SIG-M5 treated with dmso at 0.1 percent for 504 hours (cell line): Measurements from ENCODE around the gene BICRAL.
"Not testable (repeated sequence)": the region's sequence is repeated elsewhere in the genome, so short reads cannot be mapped to it uniquely, and the experiment has no call there.

ENCODE experiments used
- DNase-seq: peaks from one replicate; lab custom pipeline; 2025; ENCODE audit not compliant: unreplicated experiment; lab: John Stamatoyannopoulos, UW

The BICRAL gene, protein sequence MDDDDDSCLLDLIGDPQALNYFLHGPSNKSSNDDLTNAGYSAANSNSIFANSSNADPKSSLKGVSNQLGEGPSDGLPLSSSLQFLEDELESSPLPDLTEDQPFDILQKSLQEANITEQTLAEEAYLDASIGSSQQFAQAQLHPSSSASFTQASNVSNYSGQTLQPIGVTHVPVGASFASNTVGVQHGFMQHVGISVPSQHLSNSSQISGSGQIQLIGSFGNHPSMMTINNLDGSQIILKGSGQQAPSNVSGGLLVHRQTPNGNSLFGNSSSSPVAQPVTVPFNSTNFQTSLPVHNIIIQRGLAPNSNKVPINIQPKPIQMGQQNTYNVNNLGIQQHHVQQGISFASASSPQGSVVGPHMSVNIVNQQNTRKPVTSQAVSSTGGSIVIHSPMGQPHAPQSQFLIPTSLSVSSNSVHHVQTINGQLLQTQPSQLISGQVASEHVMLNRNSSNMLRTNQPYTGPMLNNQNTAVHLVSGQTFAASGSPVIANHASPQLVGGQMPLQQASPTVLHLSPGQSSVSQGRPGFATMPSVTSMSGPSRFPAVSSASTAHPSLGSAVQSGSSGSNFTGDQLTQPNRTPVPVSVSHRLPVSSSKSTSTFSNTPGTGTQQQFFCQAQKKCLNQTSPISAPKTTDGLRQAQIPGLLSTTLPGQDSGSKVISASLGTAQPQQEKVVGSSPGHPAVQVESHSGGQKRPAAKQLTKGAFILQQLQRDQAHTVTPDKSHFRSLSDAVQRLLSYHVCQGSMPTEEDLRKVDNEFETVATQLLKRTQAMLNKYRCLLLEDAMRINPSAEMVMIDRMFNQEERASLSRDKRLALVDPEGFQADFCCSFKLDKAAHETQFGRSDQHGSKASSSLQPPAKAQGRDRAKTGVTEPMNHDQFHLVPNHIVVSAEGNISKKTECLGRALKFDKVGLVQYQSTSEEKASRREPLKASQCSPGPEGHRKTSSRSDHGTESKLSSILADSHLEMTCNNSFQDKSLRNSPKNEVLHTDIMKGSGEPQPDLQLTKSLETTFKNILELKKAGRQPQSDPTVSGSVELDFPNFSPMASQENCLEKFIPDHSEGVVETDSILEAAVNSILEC

DNA sequence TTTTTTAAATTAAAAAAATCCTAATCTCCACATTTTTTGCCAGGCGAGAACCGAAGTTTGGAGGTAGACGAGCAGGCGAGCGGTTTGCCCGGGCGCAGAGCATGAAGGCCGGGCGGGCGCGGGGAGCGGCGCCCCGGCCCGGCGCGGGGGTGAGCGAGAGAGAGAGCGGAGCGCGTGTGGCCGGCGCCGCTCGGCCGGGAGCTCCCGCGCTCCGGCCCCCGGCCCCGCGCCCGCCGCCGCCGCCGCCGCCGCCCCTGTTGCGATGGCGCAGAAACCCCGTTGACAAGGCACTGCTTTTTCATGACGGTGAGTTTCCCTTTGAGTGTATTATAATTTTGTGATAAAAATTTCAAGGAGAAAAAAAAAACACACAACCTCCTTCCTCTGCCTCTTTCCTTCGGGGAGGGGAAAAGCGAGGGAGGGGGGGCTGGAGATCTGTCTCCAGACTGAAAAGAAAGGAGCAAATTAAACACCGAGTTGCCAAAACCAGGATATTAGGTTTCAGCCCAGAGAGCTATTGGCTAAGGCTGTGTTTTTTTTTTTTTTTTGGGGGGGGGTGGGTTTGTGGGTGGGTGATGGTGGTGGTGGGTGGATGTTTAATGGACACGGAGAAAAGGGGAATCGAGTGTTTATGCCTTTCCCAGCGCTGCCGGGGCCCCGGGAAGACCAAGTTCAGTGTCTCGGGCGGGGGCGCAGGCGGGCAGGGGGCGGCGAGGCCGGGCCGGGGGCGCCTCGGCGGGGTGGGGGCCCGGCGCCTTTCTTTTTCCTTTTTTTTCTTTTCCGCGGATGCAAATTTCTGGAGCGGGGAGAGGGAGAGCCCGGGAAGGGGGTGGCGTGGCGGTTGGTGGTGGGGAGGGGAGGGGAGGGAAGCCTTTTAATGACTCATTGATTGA, at the start of gene BICRAL:
Gene BICRAL, plus strand, starts transcription at position 257 of the 893 bp plus-strand sequence. CDS start 39,971 bp downstream, outside the sequence.
- DNase-seq: peak; percentile 72

DNA sequence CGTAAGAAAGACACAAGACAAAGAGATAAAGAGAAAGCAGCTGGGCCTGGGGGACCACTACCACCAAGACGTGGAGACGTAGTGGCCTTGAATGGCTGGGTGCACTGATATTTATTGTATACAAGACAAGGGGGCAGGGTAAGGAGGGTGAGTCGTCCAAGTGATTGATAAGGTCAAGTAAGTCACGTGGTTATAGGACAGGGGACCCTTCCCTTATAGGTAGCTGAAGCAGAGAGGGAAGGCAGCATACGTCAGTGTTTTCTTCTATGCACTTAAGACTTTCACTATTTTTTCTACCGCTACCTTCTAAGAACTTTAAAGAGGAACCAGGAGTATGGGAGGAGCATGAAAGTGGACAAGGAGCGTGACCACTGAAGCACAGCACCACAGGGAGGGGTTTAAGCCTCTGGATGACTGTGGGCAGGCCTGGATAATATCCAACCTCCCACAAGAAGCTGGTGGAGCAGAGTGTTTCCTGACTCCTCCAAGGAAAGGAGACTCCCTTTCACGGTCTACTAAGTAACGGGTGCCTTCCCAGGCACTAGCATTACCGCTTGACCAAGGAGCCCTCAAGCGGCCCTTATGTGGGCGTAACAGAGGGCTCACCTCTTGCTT, 47.9 kb upstream of the BICRAL start:
- not testable (repeated sequence) for DNase-seq

DNA sequence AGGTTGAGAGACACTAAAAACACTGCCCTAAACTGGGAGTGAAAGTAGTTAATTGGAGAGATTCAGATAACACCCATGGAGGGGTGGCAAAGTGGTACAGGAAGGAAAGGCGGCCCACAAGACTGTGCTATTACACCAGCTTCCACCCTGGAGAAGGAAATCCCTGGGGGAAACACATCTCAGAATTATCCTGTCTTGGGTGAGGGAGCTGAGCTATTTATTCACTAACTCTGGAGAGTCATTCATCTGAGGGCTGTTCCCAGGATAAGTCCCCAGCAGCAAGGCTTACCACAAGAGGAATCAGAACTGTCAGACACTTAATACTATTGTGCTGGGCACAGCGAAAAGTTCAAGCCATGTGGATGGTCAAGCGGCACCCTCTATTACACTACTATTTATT, 45.9 kb upstream of the BICRAL start:
- DNase-seq: no peak

DNA sequence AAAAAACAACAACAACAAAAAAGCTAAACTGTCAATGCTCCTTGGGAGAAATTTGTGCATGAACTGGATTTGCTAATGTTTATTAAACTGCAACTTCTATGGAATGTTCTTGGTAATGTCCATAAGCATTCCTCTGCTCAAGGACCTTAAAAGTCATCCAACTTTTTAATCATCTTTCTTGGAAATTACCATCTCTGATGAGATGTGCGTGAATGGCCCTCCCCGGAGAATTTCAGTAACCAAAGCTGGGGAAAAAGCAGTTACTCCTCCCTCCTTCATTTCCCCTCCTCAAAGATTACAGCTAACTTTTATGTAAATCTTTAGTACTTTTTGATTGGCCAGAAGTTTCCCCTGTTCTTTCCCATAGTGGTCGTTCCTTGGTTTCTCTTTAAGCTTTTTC, 41.1 kb upstream of the BICRAL start:
- no peak for DNase-seq

DNA sequence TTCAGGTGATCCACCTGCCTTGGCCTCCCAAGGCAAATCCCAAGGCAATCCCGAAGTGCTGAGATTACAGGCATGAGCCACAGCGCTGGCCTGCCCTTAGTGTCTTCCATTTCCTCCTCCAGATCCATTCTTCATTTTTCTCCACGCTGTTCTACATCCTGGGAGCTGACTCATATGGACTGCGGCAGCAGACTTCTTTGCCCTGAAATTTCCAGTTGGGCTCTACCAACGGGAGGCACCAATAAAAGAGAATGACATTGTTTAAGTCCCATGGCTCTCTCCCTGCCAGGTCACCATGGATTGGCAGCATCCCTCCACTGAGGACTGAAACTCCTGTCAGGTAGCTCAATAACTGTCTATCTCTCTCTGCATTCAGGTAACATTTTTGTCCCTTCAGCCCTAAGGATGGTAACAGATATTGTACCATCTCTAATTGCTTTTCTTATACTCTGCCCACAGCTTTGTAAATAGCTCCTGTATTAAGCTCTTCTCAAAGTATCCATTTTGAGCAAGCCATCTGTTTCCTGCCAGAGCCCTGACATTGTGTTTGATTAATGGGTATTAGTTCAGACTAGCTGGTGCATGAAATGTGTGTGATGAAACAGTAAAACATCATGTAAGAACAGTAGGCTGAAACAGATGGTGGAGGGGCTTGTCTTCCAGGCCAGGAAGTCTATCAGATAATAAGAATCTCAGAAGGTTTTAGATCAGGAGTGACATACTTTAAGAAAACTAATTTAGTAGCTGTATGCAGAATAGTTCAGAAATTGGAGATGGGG, 39.5 kb upstream of the BICRAL start:
- no peak for DNase-seq

DNA sequence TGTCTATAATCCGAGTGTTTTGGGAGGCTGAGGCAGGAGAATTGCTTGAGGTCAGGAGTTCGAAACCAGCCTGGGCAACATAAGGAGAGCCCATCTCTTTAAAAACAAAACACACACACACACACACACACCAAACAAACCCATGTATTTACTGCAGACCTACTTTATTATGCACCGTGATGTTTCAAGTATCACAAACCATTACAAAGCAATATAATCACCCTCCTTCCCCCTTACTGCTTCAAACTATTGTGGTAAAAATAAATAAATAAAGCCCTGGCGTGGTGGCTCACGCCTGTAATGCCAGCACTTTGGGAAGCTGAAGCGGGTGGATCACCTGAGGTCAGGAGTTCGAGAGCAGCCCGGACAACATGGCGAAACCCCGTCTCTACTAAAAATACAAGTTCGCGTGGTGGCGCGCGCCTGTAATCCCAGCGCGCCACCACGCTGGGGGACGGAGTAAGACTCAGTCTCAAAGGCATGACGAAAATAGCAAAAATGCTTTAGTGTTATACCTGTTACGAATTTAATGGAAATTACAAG, 37.4 kb upstream of the BICRAL start:
- no peak for DNase-seq

DNA sequence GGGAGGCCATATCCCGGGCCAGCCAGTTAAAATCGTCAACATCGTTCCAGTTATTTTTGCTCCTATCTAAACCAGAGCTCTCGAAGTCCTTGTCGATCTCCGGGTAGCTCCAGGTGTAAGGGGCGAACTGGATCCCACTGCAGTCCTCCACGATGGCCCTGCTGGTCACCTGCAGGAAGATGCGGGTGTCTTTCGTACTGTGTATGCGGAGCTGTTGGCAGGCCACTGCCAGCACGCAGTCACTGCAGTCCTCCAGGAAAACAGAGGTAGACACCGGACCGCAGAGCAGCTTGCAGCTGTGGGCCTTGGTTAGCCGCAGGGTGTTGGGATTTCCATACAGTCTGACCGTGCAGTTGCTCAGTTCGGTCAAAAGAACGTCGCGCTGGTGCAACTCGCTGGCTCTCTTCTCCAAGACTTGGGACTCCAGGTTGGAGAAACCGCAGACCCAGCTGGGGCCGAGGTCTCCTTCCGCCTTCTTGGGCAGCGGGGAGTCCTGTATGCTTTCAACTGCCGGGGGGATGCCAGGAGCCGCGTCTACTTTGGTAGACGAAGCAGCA, 36.7 kb upstream of the BICRAL start:
- DNase-seq: peak; percentile 16

DNA sequence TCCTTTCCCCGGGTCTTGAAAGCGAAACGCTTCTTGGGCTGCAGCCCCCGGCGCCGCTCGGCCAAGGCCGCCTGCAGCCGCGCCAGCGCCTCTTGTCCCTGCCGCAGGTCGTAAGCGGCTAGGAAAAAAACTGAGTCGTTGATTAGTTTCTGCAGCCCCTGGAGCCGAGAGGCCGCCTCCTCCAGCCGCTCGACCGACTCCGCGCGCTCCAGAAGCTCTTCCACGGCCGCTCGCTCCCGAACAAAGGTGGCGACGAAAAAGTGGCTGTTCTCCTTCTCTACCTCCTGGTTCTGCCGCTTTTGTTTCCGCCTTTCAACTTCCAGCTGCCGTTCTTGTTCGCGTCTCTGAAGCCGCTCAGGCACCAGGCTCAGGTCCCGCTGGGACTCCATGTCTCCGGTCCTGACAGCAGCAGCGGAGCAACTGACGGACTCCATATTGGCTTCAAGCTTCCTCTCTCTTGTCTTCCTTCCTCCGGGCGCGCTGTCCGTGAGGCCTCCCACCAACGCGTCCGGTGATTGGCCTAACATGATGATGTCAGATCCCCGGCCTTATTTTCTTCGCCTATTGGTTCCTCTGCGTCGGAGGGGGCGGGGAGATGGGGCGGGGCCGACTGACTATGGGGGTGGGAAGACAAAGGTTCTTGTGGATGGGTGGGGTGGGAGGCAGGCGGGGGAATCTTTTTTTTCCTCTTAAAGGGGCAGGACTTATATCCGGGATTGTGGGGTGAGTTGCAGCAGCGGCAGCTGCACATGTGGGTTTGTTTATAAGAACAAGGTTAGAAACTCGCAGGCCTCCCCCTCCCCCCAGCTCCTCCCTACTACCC, 36.0 kb upstream of the BICRAL start, which contains the start of gene TBCC:
Gene TBCC, minus strand, starts transcription at position 464 of the 823 bp plus-strand sequence. Its CDS starts 30 bp downstream, at position 434.
- peak; percentile 98 for DNase-seq

DNA sequence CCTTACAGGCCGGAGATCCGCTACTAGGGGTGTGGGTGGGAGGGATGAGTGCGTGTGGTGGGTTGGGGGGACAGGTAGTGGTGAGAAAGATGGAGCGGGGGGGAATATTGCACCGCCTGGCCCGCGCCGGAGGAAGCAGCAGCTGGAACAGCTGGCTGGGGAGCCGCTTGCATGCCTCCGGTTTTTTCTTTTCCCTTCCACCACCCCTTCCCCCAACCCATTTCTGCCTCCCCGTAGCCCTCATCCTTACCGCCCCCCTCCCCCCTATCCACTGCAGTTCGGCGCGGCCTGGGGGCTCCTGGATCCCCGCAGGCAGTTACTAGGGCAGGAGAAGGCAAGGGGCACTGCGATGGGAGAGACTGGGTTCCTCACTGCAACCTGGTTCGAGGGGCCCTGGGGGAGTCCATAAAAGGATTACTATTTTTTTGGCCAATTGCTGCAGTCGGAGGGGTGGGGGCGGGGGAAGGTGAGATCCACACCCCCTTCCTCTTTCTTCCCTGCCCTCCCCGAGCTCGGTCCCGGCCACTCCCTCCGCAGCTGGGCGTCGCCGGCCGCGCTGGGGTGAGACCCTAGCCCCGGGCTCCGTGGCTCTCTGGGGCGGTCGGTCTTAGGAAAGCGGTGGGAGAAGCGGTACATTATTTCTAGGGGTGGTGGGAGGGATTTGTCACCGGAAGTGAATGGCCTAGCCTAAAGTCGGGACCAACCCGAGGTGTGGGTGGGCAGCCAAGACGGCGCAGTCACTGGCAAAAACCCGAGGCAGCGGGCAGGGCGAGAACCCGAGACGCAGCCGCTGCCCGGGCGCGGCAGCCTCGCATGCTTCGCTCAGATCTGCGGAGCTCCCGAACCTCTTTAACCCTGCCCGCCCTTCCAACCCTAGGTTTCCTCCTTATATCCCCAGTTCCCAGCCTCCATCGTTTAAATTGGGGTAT, 35.1 kb upstream of the BICRAL start:
- DNase-seq: peak; percentile 81

DNA sequence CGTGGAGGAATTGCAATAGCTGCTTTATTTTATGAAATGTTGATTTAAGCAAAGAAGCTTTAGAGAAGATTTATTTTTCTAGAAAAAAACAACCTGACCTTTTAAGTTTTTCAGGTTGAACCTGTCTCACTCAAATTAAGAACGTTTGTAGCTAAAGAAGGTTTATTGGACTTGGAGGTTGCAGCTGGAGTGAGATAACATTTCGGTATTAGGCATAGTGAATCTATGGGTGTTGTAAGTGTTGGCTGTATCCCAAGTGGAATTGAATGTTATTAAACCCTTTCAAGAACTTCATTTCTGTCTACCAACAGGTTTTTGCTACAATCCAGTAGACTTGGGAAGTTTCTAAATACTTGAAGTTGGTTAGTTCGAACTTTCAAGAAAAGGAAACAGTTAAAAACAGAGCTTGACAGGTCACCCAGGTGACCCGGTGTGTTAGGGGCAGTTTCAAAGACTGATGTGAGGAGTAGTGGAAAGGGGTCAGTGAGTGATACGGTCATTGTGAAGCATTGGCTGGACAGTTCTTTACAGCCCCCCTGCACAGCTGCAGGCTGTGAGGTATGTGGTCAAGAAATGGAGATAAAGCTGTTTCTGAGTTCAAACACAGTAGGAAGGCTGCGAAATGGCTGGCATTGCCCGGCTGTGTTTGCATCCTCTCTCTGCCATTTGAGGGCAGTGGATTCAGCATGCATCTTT, 33.5 kb upstream of the BICRAL start:
- DNase-seq: no peak

DNA sequence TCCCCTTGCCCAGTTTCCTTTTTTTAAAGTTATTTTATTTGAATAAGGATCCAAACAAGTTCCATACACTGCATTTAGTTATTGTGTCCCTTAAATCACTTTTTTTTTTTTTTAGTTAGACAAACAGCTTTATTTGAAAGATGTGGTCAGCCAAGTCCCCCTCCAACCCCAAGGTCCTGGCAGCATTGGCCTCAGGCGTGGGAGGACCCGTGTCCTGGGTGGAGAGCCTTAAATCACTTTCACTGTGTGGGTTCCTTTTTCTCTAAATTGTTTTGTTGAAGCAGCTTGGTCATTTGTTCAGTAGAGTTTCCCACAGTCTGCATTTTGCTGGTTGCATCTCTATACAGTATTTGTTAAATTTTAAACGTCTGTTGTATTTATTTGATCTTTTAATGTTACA, 30.8 kb upstream of the BICRAL start:
- no peak for DNase-seq

DNA sequence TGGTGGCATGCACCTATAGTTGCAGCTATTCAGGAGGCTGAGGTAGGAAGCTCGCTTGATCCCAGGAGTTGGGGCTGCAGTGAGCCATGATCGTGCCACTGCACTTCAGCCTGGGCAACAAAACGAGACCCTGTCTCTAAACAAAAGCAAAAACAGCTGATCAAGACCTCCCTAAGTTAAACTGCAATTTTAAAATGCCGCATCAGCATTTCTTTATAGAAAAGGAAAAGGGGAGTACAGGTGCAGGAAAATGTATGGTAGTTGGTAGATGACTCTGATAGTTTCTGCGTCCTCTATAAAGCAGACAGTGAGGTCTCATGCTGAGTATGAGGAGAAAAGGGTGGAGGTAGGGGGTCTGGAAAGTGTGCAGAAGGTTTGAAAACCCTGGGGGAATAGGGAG, 27.1 kb upstream of the BICRAL start:
- DNase-seq: no peak

DNA sequence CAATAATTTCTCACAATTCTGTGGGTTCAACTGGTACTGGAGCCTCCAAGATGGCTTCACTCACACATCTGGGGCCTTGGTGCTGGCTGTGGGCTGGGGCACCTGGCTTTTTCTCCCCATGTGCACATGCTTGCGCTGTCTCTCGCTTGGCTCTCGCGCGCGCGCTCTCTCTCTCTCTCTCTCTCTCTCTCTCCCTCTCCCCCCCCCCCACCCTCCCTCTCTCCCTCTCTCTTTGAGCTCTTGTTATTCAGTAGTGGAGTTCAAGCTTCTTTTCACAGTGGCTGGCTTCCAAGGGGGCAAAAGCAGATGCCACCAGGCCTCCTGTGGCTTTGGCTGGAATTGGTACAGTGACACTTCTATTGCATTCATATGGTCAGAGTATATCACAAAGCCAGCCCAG, 25.1 kb upstream of the BICRAL start:
- no peak for DNase-seq

DNA sequence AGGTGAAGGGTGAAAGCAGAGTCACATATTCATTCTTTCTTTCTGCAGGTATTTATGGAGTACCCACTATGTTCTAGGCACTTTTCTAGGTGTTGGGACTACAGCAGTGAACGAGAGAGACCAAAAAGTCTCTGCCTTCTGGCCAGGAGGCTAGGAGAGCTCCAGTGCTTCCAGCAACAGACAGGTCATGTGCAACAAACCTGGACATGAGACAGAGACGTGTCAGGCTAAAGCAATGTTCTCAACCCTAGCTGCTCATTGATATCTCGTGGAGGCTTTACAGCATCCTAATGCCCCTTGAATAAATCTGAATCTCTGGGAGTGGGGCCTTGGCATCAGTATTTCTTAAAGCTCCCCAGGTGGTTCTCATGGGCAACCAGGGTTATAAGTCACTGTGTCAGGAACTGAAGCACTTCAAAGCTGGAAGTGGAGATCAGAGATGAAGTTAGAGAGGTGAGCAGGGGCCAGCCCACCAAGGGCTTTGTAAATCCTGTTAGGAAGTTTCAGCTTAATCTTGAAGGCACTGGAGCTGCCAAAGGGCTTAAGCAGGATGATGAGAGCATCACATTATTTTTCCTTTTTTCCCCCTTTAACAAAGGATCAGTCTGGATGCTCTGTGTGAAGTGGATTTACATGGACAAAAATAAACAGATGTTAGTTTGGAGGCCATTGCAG, 23.0 kb upstream of the BICRAL start:
- DNase-seq: no peak

DNA sequence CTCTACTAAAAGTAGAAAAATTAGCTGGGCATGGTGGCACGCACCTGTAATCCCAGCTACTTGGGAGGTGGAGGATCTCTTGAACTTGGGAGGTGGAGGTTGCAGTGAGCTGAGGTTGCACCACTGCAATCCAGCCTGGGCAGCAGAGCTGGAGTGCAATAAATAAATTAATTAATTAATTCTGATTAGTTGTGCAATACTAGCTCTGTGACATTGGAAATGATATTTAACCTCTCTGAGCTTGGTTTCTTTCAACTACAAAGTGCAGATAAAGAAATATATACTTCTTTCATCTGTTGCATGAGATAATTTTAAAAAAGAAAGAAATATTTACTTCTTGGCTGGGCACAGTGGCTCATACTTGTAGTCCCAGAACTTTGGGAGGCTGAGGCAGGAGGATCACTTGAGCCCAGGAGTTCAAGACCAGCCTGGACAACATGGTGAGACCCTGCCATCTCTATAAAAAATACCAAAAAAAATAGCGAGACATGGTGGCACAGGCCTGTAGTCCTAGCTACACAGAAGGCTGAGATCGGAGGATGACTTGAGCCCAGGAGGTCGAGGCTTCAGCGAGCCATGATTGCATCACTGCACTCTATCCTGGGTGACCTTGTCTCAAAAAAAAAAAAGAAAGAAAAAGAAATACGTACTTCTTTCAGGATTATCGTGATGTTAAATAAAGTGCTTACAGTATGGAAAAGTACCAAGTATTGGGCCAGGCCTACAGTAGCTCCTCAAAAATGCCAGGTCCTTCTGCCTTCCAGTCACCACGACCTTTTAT, 20.4 kb upstream of the BICRAL start:
- no peak for DNase-seq
